AG09319 (cell line): ENCODE results near the gene ARPC5.
"Not testable (repeated sequence)": the region's sequence is repeated elsewhere in the genome, so short reads cannot be mapped to it uniquely, and the experiment has no call there.

Experiments used
- DNase-seq: peaks from one replicate; pipeline ENCODE4 v3.0.0-alpha.2; 2010; ENCODE audit warnings: low read depth; ENCODE audit errors: extremely low read depth
- CTCF ChIP-seq: IDR thresholded peaks from 2 replicates; pipeline ENCODE4 v1.5.1; 2011; ENCODE audit warnings: low read depth, mild to moderate bottlenecking, inconsistent platforms, low read length, moderate library complexity

ARPC5 gene

GRCh38 chr1:183635606-183636333, at the start of gene ARPC5:
Gene ARPC5, minus strand, starts transcription at chr1:183635783. Its CDS starts 124 bp downstream, at chr1:183635659.
- peak; percentile 96 for DNase-seq
- no peak for TF ChIP-seq CTCF

- peak; percentile 63 for TF ChIP-seq CTCF
Measured at GRCh38 chr1:183685112-183685713, 49.6 kb upstream of the ARPC5 start.

GRCh38 chr1:183679363-183679762, 43.8 kb upstream of the ARPC5 start:
- DNase-seq, result not testable (repeated sequence)

More at GRCh38 chr1:183685112-183685713, 49.6 kb upstream of the ARPC5 start:
- DNase-seq, result no peak

GRCh38 chr1:183678819-183679218, 43.2 kb upstream of the ARPC5 start:
- no peak for DNase-seq
- no peak for TF ChIP-seq CTCF

- no peak for DNase-seq
- TF ChIP-seq CTCF, result no peak
Measured at GRCh38 chr1:183676586-183677189, 41.1 kb upstream of the ARPC5 start.

GRCh38 chr1:183675883-183676585, 40.5 kb upstream of the ARPC5 start:
- no peak for TF ChIP-seq CTCF
- no peak for DNase-seq

- TF ChIP-seq CTCF, result no peak
- DNase-seq, result no peak
Measured at GRCh38 chr1:183675381-183675780, 39.8 kb upstream of the ARPC5 start.
